Skeletal muscle satellite cell (primary cell): ENCODE results near the gene MAGI2. TPM values are rescaled to one million over a fixed set of nuclear protein-coding genes. Genes with fewer than 3 reads are reported as not detected.

ENCODE experiments used
- small RNA-seq: library from RNA; depleted of rRNA; stranded (forward); fragments of <200 nt; gene quantifications from one replicate; pipeline ENCODE3, GENCODE V24; 2012

MAGI2 gene

Small RNA genes lying within 50 kb of the gene (small RNA-seq; reads per million reads assigned to genes)
- gene RNU6-337P (not detected), gene RNU6-530P (not detected)
